ENCODE results near the gene MAD1L1.

Gene MAD1L1

GRCh38 chr7:1920266-1920681 is 312.5 kb downstream of the MAD1L1 start:
- CTCF ChIA-PET: no interaction called here
- H3K27ac ChIP-seq: no peak overlapping the region
- no peak for DNase-seq (ENCODE audit: low spot score)

GRCh38 chr7:1919539-1920265 is 313.0 kb downstream of the MAD1L1 start:
- peak overlapping the region; percentile 86 for H3K27ac ChIP-seq
- DNase-seq (ENCODE audit: low spot score): no peak
- ChIA-PET POLR2A (ENCODE audit: low non-redundant PET) (no interaction called here), CTCF (no interaction called here)
- no peak for TF ChIP-seq CTCF (conservative IDR thresholded peaks at IDR 0.05; ENCODE audit: low read depth)

More at GRCh38 chr7:1920266-1920681, 312.5 kb downstream of the MAD1L1 start:
- no peak for TF ChIP-seq CTCF (conservative IDR thresholded peaks at IDR 0.05; ENCODE audit: low read depth)
- POLR2A ChIA-PET (ENCODE audit: low non-redundant PET): no interaction called here

GRCh38 chr7:1918881-1919525 is 313.7 kb downstream of the MAD1L1 start:
- peak overlapping the region; percentile 86 for H3K27ac ChIP-seq
- TF ChIP-seq CTCF (conservative IDR thresholded peaks at IDR 0.05; ENCODE audit: low read depth): no peak
- CTCF ChIA-PET: interaction anchor here (0.7 kb wide), 1 partner anchor 327 kb away, joined by 5 read pairs; no protein-coding TSS in a partner anchor
- DNase-seq (ENCODE audit: low spot score): no peak
- POLR2A ChIA-PET (ENCODE audit: low non-redundant PET): no interaction called here

- ChIA-PET POLR2A (ENCODE audit: low non-redundant PET) (no interaction called here), CTCF (interaction anchor here (0.7 kb wide), 1 partner anchor 328 kb away, joined by 5 read pairs; no protein-coding TSS in a partner anchor)
- no peak for DNase-seq (ENCODE audit: low spot score)
- no peak for TF ChIP-seq CTCF (conservative IDR thresholded peaks at IDR 0.05; ENCODE audit: low read depth)
- H3K27ac ChIP-seq: peak overlapping the region; percentile 86
Observed at GRCh38 chr7:1918063-1918645, 314.6 kb downstream of the MAD1L1 start.

- no peak for TF ChIP-seq CTCF (conservative IDR thresholded peaks at IDR 0.05; ENCODE audit: low read depth)
- peak overlapping the region; percentile 86 for H3K27ac ChIP-seq
- DNase-seq (ENCODE audit: low spot score): peak; percentile 34
- ChIA-PET CTCF (interaction anchor here (0.7 kb wide), 1 partner anchor 623 kb away, joined by 3 read pairs; no protein-coding TSS in a partner anchor), POLR2A (ENCODE audit: low non-redundant PET) (no interaction called here)
Observed at GRCh38 chr7:1917221-1918062, 315.3 kb downstream of the MAD1L1 start.

GRCh38 chr7:1916601-1916970 is 316.2 kb downstream of the MAD1L1 start:
- POLR2A ChIA-PET (ENCODE audit: low non-redundant PET): no interaction called here
- CTCF ChIA-PET: no interaction called here
- no peak for TF ChIP-seq CTCF (conservative IDR thresholded peaks at IDR 0.05; ENCODE audit: low read depth)
- peak overlapping the region; percentile 86 for H3K27ac ChIP-seq
- no peak for DNase-seq (ENCODE audit: low spot score)

Data from RWPE1 (cell line).